GM12878 (cell line): ENCODE results near the gene BEST2. TPM values are rescaled to one million over a fixed set of nuclear protein-coding genes. Genes with fewer than 3 reads are reported as not detected.
A peak's percentile ranks its signal among the peaks of the same experiment; 100 is the strongest.

Source experiments
- BMI1 ChIP-seq: fragments of 450-650 bp; IDR thresholded peaks from 2 replicates; pipeline ENCODE4 v1.6.1; 2016; ENCODE audit warnings: mild to moderate bottlenecking, moderate library complexity, borderline replicate concordance
- CREM ChIP-seq: IDR thresholded peaks from 2 replicates; pipeline ENCODE4 v1.6.1; 2014; ENCODE audit warnings: antibody characterized with exemption, low read depth
- EGR1 ChIP-seq, 2 experiments: IDR thresholded peaks; 1 replicate in 1 of 2; 2 replicates in 1 of 2; pipeline ENCODE4 v1.6.1; 2011 to 2012; ENCODE audit warnings: low read depth in 2 of 2, low read length in 2 of 2, borderline replicate concordance in 1 of 2, mild to moderate bottlenecking in 1 of 2, moderate library complexity in 1 of 2
- GATAD2B ChIP-seq: fragments of 450-650 bp; conservative IDR thresholded peaks from 2 replicates; pipeline ENCODE4 v1.6.1; 2017; ENCODE audit warnings: low read depth, mild to moderate bottlenecking, moderate library complexity
- HDAC2 ChIP-seq: fragments of 200-600 bp; sonication (generic); IDR thresholded peaks from 2 replicates; pipeline ENCODE4 v1.6.1; 2017
- IKZF1 ChIP-seq: fragments of 450-650 bp; conservative IDR thresholded peaks from 2 replicates; pipeline ENCODE4 v1.6.1; 2017; ENCODE audit warnings: antibody characterized with exemption, mild to moderate bottlenecking
- JUND ChIP-seq: IDR thresholded peaks from 2 replicates; pipeline ENCODE4 v1.6.1; 2012; ENCODE audit warnings: low read depth, mild to moderate bottlenecking, low read length, improper control_type of control experiment, moderate library complexity
- LARP7 ChIP-seq: fragments of 450-650 bp; IDR thresholded peaks from 2 replicates; pipeline ENCODE4 v1.6.1; 2017; ENCODE audit warnings: mild to moderate bottlenecking
- NFXL1 ChIP-seq: fragments of 450-650 bp; IDR thresholded peaks from 2 replicates; pipeline ENCODE4 v1.6.1; 2017; ENCODE audit warnings: antibody characterized with exemption, mild to moderate bottlenecking, borderline replicate concordance
- NR2C1 ChIP-seq: fragments of 450-650 bp; IDR thresholded peaks from 2 replicates; pipeline ENCODE4 v1.6.1; 2017; ENCODE audit warnings: antibody characterized with exemption, mild to moderate bottlenecking, moderate library complexity
- PAX5 ChIP-seq: IDR thresholded peaks from 2 replicates; pipeline ENCODE4 v1.6.1; 2011; ENCODE audit warnings: low read depth, low read length, borderline replicate concordance
- POLR2AphosphoS5 ChIP-seq: IDR thresholded peaks from 2 replicates; pipeline ENCODE4 v1.6.1; 2011; ENCODE audit warnings: mild to moderate bottlenecking, low read length, inconsistent platforms
- RAD51 ChIP-seq: fragments of 450-650 bp; IDR thresholded peaks from 2 replicates; pipeline ENCODE4 v1.6.1; 2016; ENCODE audit warnings: moderate library complexity, mild to moderate bottlenecking, inconsistent platforms
- SMARCA5 ChIP-seq: fragments of 450-650 bp; IDR thresholded peaks from 2 replicates; pipeline ENCODE4 v1.6.1; 2017; ENCODE audit warnings: mild to moderate bottlenecking
- SREBF2 ChIP-seq: IDR thresholded peaks from 2 replicates; pipeline ENCODE4 v1.6.1; 2012; ENCODE audit warnings: mild to moderate bottlenecking, low read length
- STAT1 ChIP-seq: fragments of 450-650 bp; conservative IDR thresholded peaks from 2 replicates; pipeline ENCODE4 v1.6.1; 2014; ENCODE audit warnings: antibody characterized with exemption, mild to moderate bottlenecking
- TAF1 ChIP-seq: IDR thresholded peaks from 2 replicates; pipeline ENCODE4 v1.6.1; 2011; ENCODE audit warnings: mild to moderate bottlenecking, low read depth, low read length, borderline replicate concordance
- TBL1XR1 ChIP-seq: IDR thresholded peaks from 2 replicates; pipeline ENCODE4 v1.6.1; 2012; ENCODE audit warnings: low read depth, low read length, improper control_type of control experiment
- TCF12 ChIP-seq: IDR thresholded peaks from 2 replicates; pipeline ENCODE4 v1.6.1; 2011; ENCODE audit warnings: low read depth, mild to moderate bottlenecking, low read length
- YY1 ChIP-seq: IDR thresholded peaks from 2 replicates; pipeline ENCODE4 v1.6.1; 2011; ENCODE audit warnings: low read depth, mild to moderate bottlenecking, low read length
- ZBED1 ChIP-seq: IDR thresholded peaks from 2 replicates; pipeline ENCODE4 v1.6.1; 2016; ENCODE audit warnings: borderline replicate concordance
- polyA plus RNA-seq, 11 experiments: library from polyadenylated mRNA; depleted of rRNA in 4 of 11; unstranded in 6 of 11; stranded (reverse) in 5 of 11; fragments of >200 nt; fragmentation: Nextera tagmentation in 4 of 11; fragmentation: Illumina TruSeq in 1 of 11; extraction: Ambion mirVana in 4 of 11; extraction: Trizol in 1 of 11; gene quantifications; 1 replicate in 1 of 11; 2 replicates in 10 of 11; pipeline versions ENCODE4 v1.2.1 to v1.2.3, GENCODE V29; 2011 to 2016; ENCODE audit warnings: inconsistent platforms in 2 of 11, missing spikeins in 2 of 11, low read depth in 1 of 11
- total RNA-seq, 4 experiments: library from RNA; depleted of rRNA in 3 of 4; stranded (reverse); fragments of >200 nt in 3 of 4; fragmentation: Illumina TruSeq in 1 of 4; extraction: Trizol in 1 of 4; gene quantifications; 2 replicates each; pipeline versions ENCODE4 v1.2.1 to v1.2.3, GENCODE V29; 2013 to 2021
- TF ChIP-seq, protein P1 (sequence below): IDR thresholded peaks from 2 replicates; pipeline ENCODE4 v1.6.1; 2012; ENCODE audit warnings: low read depth, low read length, improper control_type of control experiment
- TF ChIP-seq, protein P2 (sequence below): IDR thresholded peaks from 2 replicates; pipeline ENCODE4 v1.6.1; 2012; ENCODE audit warnings: mild to moderate bottlenecking, low read depth, low read length
- TF ChIP-seq, protein P3 (sequence below): IDR thresholded peaks from 2 replicates; pipeline ENCODE4 v1.6.1; 2012; ENCODE audit warnings: low read depth, low read length, improper control_type of control experiment

BEST2 gene
- total and polyA plus RNA-seq, 10 of the 15 experiments (the other 5 are each of a cell fraction or from before 2014, with no cell fraction given), result not detected

DNA sequence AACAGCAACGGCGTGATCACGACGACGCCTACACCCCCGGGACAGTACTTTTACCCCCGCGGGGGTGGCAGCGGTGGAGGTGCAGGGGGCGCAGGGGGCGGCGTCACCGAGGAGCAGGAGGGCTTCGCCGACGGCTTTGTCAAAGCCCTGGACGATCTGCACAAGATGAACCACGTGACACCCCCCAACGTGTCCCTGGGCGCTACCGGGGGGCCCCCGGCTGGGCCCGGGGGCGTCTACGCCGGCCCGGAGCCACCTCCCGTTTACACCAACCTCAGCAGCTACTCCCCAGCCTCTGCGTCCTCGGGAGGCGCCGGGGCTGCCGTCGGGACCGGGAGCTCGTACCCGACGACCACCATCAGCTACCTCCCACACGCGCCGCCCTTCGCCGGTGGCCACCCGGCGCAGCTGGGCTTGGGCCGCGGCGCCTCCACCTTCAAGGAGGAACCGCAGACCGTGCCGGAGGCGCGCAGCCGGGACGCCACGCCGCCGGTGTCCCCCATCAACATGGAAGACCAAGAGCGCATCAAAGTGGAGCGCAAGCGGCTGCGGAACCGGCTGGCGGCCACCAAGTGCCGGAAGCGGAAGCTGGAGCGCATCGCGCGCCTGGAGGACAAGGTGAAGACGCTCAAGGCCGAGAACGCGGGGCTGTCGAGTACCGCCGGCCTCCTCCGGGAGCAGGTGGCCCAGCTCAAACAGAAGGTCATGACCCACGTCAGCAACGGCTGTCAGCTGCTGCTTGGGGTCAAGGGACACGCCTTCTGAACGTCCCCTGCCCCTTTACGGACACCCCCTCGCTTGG is 40.7 kb downstream of the BEST2 start (continued):
- TF ChIP-seq TAF1, result peak; percentile 7; the same call in 1 of the 2 replicates
- TF ChIP-seq, protein P1, sequence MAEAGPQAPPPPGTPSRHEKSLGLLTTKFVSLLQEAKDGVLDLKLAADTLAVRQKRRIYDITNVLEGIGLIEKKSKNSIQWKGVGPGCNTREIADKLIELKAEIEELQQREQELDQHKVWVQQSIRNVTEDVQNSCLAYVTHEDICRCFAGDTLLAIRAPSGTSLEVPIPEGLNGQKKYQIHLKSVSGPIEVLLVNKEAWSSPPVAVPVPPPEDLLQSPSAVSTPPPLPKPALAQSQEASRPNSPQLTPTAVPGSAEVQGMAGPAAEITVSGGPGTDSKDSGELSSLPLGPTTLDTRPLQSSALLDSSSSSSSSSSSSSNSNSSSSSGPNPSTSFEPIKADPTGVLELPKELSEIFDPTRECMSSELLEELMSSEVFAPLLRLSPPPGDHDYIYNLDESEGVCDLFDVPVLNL, result no peak
- TF ChIP-seq STAT1, result no peak
- TF ChIP-seq IKZF1, result peak; percentile 50; the same call in 1 of the 2 replicates
- peak; percentile 83 for TF ChIP-seq RAD51
- peak; percentile 75 for TF ChIP-seq YY1
- TF ChIP-seq GATAD2B, result peak; percentile 60
- TF ChIP-seq CREM, result peak; percentile 41; the same call in 1 of the 2 replicates
- no peak for TF ChIP-seq SREBF2
- peak; percentile 53; the same call in 1 of the 2 replicates for TF ChIP-seq ZBED1
- TF ChIP-seq PAX5, result peak; percentile 39; the same call in 1 of the 2 replicates
- TF ChIP-seq NFXL1, result no peak
- TF ChIP-seq EGR1 (IDR thresholded peaks at IDR 0.05; ENCODE audit: borderline replicate concordance in 1 of 2, low read depth in 2 of 2, low read length in 2 of 2), result 0 out of 3 replicates have a peak, but pooled peaks of 1 of the 2 experiments have one; percentile 40
- TF ChIP-seq, protein P2, sequence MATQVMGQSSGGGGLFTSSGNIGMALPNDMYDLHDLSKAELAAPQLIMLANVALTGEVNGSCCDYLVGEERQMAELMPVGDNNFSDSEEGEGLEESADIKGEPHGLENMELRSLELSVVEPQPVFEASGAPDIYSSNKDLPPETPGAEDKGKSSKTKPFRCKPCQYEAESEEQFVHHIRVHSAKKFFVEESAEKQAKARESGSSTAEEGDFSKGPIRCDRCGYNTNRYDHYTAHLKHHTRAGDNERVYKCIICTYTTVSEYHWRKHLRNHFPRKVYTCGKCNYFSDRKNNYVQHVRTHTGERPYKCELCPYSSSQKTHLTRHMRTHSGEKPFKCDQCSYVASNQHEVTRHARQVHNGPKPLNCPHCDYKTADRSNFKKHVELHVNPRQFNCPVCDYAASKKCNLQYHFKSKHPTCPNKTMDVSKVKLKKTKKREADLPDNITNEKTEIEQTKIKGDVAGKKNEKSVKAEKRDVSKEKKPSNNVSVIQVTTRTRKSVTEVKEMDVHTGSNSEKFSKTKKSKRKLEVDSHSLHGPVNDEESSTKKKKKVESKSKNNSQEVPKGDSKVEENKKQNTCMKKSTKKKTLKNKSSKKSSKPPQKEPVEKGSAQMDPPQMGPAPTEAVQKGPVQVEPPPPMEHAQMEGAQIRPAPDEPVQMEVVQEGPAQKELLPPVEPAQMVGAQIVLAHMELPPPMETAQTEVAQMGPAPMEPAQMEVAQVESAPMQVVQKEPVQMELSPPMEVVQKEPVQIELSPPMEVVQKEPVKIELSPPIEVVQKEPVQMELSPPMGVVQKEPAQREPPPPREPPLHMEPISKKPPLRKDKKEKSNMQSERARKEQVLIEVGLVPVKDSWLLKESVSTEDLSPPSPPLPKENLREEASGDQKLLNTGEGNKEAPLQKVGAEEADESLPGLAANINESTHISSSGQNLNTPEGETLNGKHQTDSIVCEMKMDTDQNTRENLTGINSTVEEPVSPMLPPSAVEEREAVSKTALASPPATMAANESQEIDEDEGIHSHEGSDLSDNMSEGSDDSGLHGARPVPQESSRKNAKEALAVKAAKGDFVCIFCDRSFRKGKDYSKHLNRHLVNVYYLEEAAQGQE, result no peak
- no peak for TF ChIP-seq JUND
- peak; percentile 87 for TF ChIP-seq POLR2AphosphoS5
- no peak for TF ChIP-seq BMI1
- TF ChIP-seq, protein P3, sequence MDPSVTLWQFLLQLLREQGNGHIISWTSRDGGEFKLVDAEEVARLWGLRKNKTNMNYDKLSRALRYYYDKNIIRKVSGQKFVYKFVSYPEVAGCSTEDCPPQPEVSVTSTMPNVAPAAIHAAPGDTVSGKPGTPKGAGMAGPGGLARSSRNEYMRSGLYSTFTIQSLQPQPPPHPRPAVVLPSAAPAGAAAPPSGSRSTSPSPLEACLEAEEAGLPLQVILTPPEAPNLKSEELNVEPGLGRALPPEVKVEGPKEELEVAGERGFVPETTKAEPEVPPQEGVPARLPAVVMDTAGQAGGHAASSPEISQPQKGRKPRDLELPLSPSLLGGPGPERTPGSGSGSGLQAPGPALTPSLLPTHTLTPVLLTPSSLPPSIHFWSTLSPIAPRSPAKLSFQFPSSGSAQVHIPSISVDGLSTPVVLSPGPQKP, result peak; percentile 61
- peak; percentile 91 for TF ChIP-seq LARP7
- no peak for TF ChIP-seq HDAC2
- no peak for TF ChIP-seq TBL1XR1
- TF ChIP-seq SMARCA5, result peak; percentile 47; the same call in 1 of the 2 replicates
- TF ChIP-seq NR2C1, result peak; percentile 80
- peak; percentile 92 for TF ChIP-seq TCF12
